Fibroblast of pulmonary artery (primary cell): ENCODE measurements around the gene SRSF5.

Experiments used
- DNase-seq: peaks from one replicate; pipeline ENCODE4 v3.0.0-alpha.2; 2010; ENCODE audit warnings: low read depth
- H3K4me3 ChIP-seq: replicated peaks from 2 replicates; pipeline ENCODE4 v1.5.1; 2011; ENCODE audit warnings: low read depth, mild to moderate bottlenecking, control low read depth, low read length, moderate library complexity
- TF ChIP-seq, protein P1 (sequence below): IDR thresholded peaks from 2 replicates; pipeline ENCODE4 v1.5.1; 2011; ENCODE audit warnings: mild to moderate bottlenecking, control low read depth, low read length, inconsistent platforms; ENCODE audit errors: missing control alignments

Gene SRSF5

DNA sequence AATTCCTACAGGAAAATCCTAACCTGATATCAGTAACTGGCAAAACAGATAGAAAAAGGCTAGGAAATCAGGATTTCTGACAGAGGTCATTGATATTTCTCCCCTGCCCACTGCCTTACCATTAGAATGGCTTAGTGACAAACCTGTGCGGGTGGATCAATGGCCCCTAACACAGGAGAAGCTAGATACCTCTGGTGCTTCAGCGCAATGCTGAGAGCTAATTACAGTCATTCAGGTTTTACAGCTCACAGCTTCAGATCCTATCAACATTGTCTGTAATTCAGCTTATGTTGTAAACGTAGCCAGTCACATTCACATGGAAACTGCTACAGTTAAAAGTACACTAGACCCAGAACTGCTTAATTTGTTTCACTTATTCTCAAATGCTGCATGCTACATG lies 47.5 kb downstream of the SRSF5 start:
- no peak overlapping the region for H3K4me3 ChIP-seq
- TF ChIP-seq, protein P1, sequence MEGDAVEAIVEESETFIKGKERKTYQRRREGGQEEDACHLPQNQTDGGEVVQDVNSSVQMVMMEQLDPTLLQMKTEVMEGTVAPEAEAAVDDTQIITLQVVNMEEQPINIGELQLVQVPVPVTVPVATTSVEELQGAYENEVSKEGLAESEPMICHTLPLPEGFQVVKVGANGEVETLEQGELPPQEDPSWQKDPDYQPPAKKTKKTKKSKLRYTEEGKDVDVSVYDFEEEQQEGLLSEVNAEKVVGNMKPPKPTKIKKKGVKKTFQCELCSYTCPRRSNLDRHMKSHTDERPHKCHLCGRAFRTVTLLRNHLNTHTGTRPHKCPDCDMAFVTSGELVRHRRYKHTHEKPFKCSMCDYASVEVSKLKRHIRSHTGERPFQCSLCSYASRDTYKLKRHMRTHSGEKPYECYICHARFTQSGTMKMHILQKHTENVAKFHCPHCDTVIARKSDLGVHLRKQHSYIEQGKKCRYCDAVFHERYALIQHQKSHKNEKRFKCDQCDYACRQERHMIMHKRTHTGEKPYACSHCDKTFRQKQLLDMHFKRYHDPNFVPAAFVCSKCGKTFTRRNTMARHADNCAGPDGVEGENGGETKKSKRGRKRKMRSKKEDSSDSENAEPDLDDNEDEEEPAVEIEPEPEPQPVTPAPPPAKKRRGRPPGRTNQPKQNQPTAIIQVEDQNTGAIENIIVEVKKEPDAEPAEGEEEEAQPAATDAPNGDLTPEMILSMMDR, result no peak
- no peak for DNase-seq

DNA sequence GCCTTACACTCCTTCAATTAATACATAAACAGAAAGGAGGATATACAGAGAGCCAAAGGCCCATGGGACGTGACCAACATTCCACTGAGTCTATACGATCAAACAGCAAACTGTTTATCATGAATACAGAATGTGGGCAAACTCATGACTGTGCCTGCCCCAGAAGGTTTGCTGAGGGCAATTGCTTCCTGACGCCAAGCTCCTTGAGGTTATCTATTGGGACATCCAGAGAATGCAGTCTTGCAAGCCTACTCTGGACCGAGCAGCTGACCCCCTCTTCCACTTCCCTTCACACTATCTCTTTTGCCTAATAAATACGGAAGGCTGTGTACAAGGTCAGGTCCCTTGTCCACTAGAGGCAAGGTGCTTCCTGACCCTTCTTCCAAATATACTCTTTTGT lies 48.6 kb downstream of the SRSF5 start:
- DNase-seq, result no peak
- H3K4me3 ChIP-seq, result no peak overlapping the region
- TF ChIP-seq, protein P1, result no peak

DNA sequence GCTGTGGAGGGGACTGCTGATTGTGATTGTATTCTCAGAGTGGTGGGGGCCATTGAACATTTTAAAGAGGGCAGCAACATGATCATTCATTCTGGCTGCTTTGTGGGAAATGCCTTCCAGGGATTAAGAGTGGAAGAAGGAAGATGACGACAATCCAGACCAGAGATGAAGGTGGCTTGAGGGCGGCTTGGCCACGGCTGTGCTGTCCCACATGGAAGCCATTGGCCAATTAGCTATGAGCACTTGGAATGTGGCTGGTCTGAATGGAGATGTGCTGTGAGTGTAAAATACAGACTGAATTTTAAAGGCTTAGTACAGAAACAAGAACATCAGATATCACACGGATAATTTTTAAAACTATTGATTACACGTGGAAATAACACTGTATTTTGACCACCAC lies 49.3 kb downstream of the SRSF5 start:
- TF ChIP-seq, protein P1, result no peak
- no peak for DNase-seq

DNA sequence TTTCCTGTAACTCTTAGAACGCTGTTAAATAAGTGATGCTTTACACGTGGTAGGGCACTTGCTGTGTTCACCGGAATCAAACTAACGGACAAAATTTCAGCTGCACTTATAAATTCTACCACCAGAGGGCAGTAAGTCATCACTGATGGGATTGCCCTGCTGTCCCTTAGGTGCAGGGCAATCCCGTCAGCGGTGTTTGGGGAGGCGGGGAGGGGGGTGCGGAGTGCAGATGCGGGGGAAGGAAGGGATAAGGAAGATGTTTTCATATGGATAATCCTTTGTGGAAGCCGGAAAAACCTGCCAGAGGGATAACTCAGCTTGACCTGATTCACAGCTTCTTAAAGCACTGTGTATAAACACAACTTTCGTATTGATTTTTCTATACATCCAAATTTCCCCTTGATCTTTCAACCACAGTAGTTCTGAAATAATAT lies 51.8 kb downstream of the SRSF5 start:
- TF ChIP-seq, protein P1, result peak; percentile 68
- peak; percentile 77 for DNase-seq
- no peak overlapping the region for H3K4me3 ChIP-seq

More for the DNA sequence above, 49.3 kb downstream of the SRSF5 start:
- H3K4me3 ChIP-seq, result no peak overlapping the region

DNA sequence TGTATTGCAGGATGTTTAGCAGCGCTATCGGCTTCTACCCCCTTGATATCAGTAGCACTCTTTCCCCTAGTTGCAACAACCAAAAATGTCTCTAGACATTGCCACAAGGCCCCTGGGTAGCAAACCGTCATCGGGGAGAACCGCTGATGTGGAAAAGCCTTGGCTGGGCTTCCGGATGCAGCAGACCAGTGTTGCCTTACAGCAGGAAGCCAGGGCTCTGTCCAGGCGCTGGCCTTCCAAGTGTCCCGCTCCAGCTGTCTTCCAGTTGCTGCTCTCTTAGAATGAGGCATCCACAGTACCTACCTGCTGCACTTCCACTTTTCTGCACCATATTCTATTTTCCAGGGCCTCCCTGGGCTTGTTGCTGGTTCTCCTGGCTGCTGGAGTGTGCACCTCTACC lies 52.7 kb downstream of the SRSF5 start:
- TF ChIP-seq, protein P1, result no peak
- H3K4me3 ChIP-seq, result no peak overlapping the region
- no peak for DNase-seq

DNA sequence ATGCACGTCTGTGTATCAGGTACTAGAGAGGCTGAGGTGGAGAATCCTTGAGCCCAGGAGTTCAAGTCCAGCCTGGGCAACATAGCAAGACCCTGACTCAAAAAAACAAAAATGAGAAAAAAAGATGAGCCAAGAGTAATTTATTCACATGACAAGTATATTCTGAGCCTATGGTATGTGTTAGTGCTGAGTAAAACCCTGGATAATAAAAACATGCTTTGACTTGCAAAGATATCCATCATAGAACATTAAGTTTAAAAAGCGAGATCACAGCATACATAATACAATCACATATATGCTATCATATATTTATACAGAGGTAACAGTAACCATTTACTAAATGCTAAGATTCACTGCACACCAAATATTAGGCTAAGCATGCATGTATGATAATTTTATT lies 54.0 kb downstream of the SRSF5 start:
- TF ChIP-seq, protein P1, result no peak
- H3K4me3 ChIP-seq, result no peak overlapping the region
- no peak for DNase-seq
